Measurements from ENCODE around the gene MBD1.

The MBD1 gene, protein sequence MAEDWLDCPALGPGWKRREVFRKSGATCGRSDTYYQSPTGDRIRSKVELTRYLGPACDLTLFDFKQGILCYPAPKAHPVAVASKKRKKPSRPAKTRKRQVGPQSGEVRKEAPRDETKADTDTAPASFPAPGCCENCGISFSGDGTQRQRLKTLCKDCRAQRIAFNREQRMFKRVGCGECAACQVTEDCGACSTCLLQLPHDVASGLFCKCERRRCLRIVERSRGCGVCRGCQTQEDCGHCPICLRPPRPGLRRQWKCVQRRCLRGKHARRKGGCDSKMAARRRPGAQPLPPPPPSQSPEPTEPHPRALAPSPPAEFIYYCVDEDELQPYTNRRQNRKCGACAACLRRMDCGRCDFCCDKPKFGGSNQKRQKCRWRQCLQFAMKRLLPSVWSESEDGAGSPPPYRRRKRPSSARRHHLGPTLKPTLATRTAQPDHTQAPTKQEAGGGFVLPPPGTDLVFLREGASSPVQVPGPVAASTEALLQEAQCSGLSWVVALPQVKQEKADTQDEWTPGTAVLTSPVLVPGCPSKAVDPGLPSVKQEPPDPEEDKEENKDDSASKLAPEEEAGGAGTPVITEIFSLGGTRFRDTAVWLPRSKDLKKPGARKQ

DNA sequence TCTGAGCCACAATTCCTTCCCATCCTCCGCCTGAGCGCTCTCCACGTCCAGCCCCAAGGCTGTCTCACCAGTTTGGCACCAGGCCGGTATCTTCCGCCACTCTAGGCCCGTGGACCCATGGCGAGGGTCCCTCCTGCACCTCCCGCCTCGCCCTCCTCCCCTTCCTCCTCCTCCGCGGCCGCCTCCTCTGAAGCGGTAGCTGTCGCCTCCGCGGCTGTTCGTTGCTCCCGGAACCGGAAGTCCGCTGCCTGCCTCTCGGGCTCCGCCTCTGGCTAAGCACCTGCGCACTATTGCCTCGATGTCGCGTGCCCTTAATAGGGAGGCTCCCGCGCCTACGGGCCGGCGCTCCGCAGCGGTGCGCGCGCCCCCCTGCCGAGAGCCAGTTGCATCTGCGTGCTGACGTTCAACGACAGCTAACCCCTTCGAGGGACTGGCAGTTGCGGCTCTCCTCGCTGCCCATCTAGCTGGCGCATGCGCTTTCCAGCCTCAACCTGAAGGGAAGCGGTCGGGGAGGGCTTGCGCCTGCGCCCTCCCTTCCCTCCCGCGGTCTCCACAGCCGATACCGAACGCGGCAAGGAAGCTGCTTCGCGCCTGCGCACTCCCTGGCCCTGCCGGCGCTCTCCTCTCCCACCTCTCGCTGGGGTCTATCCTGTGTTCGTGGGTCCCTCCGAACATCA lies at the start of gene MBD1:
Gene MBD1 (minus strand): TSS at position 229 of the 677 bp plus-strand sequence. CDS start 1,531 bp downstream, outside the sequence.
- TF ChIP-seq ZFP3 (CRISPR knock-in tag; IDR thresholded peaks at IDR 0.05), result no peak
- TF ChIP-seq SNAI2 (CRISPR knock-in tag; IDR thresholded peaks at IDR 0.05), result peak; percentile 27; the same call in 1 of the 2 replicates
- TF ChIP-seq RARB (CRISPR knock-in tag; IDR thresholded peaks at IDR 0.05), result no peak
- TF ChIP-seq TOX (CRISPR knock-in tag; IDR thresholded peaks at IDR 0.05; ENCODE audit: borderline replicate concordance), result no peak
- TF ChIP-seq OSR1 (CRISPR knock-in tag; IDR thresholded peaks at IDR 0.05), result no peak
- ATAC-seq, result peak; percentile 96

DNA sequence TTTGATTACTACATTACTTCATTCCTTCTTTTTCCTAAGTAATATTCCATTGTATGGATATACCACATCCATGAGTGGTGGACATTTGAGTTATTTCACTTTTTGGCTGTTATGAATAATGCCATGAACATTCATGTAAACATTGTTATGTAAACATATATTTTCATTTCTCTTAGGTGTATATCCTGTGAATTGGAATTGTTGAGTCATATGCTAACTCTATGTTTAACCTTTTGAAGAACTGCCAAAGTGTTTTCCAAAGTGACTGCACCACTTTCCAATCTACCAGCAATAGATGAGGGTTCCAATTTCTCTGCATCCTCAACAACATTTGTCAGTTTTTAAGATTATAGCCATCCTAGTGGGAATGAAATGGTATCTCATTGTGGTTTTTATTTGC lies 48.9 kb upstream of the MBD1 start:
- ATAC-seq, result no peak
- TF ChIP-seq ZNF8 (CRISPR knock-in tag; IDR thresholded peaks at IDR 0.05) (peak; percentile 64), BACH2 (CRISPR knock-in tag; IDR thresholded peaks at IDR 0.05; ENCODE audit: borderline replicate concordance) (no peak)

DNA sequence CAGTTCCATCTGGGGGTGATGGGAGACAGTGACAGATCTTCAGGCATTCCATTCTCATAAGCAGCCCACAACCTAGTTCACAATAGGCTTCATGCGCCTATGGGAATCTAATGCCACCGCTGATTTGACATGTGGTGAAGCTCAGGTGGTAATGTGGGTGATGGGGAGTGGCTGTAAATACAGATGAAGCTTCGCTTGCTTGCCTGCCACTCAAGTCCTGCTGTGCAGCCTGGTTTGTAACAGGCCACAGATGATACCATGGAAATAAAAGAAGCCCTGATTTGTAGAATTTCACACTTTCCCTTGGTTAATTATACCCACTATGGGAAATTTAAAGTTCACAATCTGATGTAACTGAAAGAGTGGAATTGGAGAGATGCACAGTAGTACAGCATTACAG lies 46.7 kb upstream of the MBD1 start:
- TF ChIP-seq PPARA (CRISPR knock-in tag; IDR thresholded peaks at IDR 0.05; ENCODE audit: borderline replicate concordance), result no peak
- TF ChIP-seq, protein P1, sequence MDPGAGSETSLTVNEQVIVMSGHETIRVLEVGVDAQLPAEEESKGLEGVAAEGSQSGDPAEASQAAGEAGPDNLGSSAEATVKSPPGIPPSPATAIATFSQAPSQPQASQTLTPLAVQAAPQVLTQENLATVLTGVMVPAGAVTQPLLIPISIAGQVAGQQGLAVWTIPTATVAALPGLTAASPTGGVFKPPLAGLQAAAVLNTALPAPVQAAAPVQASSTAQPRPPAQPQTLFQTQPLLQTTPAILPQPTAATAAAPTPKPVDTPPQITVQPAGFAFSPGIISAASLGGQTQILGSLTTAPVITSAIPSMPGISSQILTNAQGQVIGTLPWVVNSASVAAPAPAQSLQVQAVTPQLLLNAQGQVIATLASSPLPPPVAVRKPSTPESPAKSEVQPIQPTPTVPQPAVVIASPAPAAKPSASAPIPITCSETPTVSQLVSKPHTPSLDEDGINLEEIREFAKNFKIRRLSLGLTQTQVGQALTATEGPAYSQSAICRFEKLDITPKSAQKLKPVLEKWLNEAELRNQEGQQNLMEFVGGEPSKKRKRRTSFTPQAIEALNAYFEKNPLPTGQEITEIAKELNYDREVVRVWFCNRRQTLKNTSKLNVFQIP (CRISPR knock-in tag; IDR thresholded peaks at IDR 0.05; ENCODE audit: borderline replicate concordance, low read depth), result no peak
- TF ChIP-seq GLIS3 (CRISPR knock-in tag; IDR thresholded peaks at IDR 0.05), result no peak
- no peak for TF ChIP-seq TCF4 (CRISPR knock-in tag; IDR thresholded peaks at IDR 0.05; ENCODE audit: borderline replicate concordance)
- no peak for TF ChIP-seq OSR1 (CRISPR knock-in tag; IDR thresholded peaks at IDR 0.05)
- no peak for TF ChIP-seq BACH2 (CRISPR knock-in tag; IDR thresholded peaks at IDR 0.05; ENCODE audit: borderline replicate concordance)
- TF ChIP-seq, protein P2, sequence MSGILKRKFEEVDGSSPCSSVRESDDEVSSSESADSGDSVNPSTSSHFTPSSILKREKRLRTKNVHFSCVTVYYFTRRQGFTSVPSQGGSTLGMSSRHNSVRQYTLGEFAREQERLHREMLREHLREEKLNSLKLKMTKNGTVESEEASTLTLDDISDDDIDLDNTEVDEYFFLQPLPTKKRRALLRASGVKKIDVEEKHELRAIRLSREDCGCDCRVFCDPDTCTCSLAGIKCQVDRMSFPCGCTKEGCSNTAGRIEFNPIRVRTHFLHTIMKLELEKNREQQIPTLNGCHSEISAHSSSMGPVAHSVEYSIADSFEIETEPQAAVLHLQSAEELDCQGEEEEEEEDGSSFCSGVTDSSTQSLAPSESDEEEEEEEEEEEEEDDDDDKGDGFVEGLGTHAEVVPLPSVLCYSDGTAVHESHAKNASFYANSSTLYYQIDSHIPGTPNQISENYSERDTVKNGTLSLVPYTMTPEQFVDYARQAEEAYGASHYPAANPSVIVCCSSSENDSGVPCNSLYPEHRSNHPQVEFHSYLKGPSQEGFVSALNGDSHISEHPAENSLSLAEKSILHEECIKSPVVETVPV (CRISPR knock-in tag; IDR thresholded peaks at IDR 0.05), result no peak
- no peak for TF ChIP-seq TOX (CRISPR knock-in tag; IDR thresholded peaks at IDR 0.05; ENCODE audit: borderline replicate concordance)
- TF ChIP-seq, protein P3, sequence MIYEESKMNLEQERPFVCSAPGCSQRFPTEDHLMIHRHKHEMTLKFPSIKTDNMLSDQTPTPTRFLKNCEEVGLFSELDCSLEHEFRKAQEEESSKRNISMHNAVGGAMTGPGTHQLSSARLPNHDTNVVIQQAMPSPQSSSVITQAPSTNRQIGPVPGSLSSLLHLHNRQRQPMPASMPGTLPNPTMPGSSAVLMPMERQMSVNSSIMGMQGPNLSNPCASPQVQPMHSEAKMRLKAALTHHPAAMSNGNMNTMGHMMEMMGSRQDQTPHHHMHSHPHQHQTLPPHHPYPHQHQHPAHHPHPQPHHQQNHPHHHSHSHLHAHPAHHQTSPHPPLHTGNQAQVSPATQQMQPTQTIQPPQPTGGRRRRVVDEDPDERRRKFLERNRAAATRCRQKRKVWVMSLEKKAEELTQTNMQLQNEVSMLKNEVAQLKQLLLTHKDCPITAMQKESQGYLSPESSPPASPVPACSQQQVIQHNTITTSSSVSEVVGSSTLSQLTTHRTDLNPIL (CRISPR knock-in tag; IDR thresholded peaks at IDR 0.05; ENCODE audit: low read depth), result no peak
- no peak for TF ChIP-seq ARNTL (CRISPR knock-in tag; IDR thresholded peaks at IDR 0.05; ENCODE audit: borderline replicate concordance, low read depth)
- TF ChIP-seq, protein P4, sequence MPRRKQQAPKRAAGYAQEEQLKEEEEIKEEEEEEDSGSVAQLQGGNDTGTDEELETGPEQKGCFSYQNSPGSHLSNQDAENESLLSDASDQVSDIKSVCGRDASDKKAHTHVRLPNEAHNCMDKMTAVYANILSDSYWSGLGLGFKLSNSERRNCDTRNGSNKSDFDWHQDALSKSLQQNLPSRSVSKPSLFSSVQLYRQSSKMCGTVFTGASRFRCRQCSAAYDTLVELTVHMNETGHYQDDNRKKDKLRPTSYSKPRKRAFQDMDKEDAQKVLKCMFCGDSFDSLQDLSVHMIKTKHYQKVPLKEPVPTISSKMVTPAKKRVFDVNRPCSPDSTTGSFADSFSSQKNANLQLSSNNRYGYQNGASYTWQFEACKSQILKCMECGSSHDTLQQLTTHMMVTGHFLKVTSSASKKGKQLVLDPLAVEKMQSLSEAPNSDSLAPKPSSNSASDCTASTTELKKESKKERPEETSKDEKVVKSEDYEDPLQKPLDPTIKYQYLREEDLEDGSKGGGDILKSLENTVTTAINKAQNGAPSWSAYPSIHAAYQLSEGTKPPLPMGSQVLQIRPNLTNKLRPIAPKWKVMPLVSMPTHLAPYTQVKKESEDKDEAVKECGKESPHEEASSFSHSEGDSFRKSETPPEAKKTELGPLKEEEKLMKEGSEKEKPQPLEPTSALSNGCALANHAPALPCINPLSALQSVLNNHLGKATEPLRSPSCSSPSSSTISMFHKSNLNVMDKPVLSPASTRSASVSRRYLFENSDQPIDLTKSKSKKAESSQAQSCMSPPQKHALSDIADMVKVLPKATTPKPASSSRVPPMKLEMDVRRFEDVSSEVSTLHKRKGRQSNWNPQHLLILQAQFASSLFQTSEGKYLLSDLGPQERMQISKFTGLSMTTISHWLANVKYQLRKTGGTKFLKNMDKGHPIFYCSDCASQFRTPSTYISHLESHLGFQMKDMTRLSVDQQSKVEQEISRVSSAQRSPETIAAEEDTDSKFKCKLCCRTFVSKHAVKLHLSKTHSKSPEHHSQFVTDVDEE (CRISPR knock-in tag; IDR thresholded peaks at IDR 0.05), result no peak
- TF ChIP-seq ZC3H10 (CRISPR knock-in tag; IDR thresholded peaks at IDR 0.05), result no peak
- TF ChIP-seq ISL1 (CRISPR knock-in tag; IDR thresholded peaks at IDR 0.05), result no peak
- TF ChIP-seq ZFP3 (CRISPR knock-in tag; IDR thresholded peaks at IDR 0.05), result no peak
- ATAC-seq, result no peak

DNA sequence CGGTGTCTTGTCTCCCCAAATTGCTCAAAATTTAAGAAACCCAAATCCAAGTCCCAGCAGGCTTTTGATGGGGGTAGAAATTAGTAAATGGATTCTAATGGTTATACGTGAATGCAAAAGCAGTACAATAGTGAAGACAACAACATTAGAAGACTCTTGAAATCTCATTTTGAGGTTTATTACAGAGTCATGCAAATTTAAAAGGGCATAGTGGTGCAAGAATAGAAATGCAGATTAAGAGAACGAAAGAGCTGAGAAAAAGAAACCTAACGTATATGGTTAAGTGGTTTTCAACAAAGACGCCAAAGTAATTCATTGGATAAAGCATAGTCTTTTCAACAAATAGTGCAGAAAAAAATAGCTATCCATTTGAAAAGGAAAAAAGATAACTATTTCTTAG lies 39.4 kb upstream of the MBD1 start:
- ATAC-seq, result no peak
- TF ChIP-seq RARB (CRISPR knock-in tag; IDR thresholded peaks at IDR 0.05) (no peak), ZFP3 (CRISPR knock-in tag; IDR thresholded peaks at IDR 0.05) (no peak), CSDC2 (CRISPR knock-in tag; IDR thresholded peaks at IDR 0.05) (no peak), ISL1 (CRISPR knock-in tag; IDR thresholded peaks at IDR 0.05) (no peak), BACH2 (CRISPR knock-in tag; IDR thresholded peaks at IDR 0.05; ENCODE audit: borderline replicate concordance) (no peak), ZNF70 (CRISPR knock-in tag; IDR thresholded peaks at IDR 0.05) (no peak), ZNF8 (CRISPR knock-in tag; IDR thresholded peaks at IDR 0.05) (no peak), ZC3H10 (CRISPR knock-in tag; IDR thresholded peaks at IDR 0.05) (no peak), ZNF565 (CRISPR knock-in tag; conservative IDR thresholded peaks at IDR 0.05; ENCODE audit: low read depth) (no peak)
- TF ChIP-seq, protein P5, sequence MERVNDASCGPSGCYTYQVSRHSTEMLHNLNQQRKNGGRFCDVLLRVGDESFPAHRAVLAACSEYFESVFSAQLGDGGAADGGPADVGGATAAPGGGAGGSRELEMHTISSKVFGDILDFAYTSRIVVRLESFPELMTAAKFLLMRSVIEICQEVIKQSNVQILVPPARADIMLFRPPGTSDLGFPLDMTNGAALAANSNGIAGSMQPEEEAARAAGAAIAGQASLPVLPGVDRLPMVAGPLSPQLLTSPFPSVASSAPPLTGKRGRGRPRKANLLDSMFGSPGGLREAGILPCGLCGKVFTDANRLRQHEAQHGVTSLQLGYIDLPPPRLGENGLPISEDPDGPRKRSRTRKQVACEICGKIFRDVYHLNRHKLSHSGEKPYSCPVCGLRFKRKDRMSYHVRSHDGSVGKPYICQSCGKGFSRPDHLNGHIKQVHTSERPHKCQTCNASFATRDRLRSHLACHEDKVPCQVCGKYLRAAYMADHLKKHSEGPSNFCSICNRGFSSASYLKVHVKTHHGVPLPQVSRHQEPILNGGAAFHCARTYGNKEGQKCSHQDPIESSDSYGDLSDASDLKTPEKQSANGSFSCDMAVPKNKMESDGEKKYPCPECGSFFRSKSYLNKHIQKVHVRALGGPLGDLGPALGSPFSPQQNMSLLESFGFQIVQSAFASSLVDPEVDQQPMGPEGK (CRISPR knock-in tag; IDR thresholded peaks at IDR 0.05; ENCODE audit: borderline replicate concordance), result no peak
- TF ChIP-seq, protein P1 (CRISPR knock-in tag; IDR thresholded peaks at IDR 0.05; ENCODE audit: borderline replicate concordance, low read depth), result no peak

Measured in SK-N-SH treated with all-trans-retinoic acid at 6 μM for 48 hours (cell line).